CD4-positive, alpha-beta T cell (primary cell): ENCODE measurements around the gene KCNQ2. TPM values are rescaled to one million over a fixed set of nuclear protein-coding genes. Genes with fewer than 3 reads are reported as not detected.

ENCODE experiments used
- ATAC-seq: fragments of 200-7000 bp; cut with Tn5 transposase; one replicate; pipeline ENCODE4 v1.10.0; 2022; ENCODE audit warnings: mild to moderate bottlenecking; ENCODE audit not compliant: poor library complexity
- CTCF ChIA-PET: fragments of 350-600 bp; sonication (Branson Sonifier 250); formaldehyde crosslinking; loops from one replicate; lab custom pipeline; 2021; ENCODE audit warnings: antibody characterized with exemption, inconsistent platforms; lab: Charles Lee
- POLR2A ChIA-PET: fragments of 350-600 bp; sonication (Branson Sonifier 250); formaldehyde crosslinking; loops from one replicate; lab custom pipeline; 2021; ENCODE audit warnings: antibody characterized with exemption, inconsistent platforms; lab: Charles Lee
- DNase-seq, 14 experiments: peaks; one replicate each; pipeline ENCODE4 v3.0.0-alpha.2; 2013 to 2020; ENCODE audit warnings: mixed read lengths in 2 of 14
- H3K27ac ChIP-seq, 2 donors: one replicate each; pipeline versions ENCODE4 v1.5.1 to v1.7.0; 2013; ENCODE audit warnings: low read length in 2 of 2, low read depth in 1 of 2, mild to moderate bottlenecking in 1 of 2
- H3K27me3 ChIP-seq, 2 experiments: 1 replicate in 1 of 2; 2 replicates in 1 of 2; pipeline versions ENCODE4 v1.6.1 to v1.7.0; 2013; ENCODE audit warnings: low read length in 2 of 2, control low read depth in 1 of 2, mild to moderate bottlenecking in 1 of 2, moderate library complexity in 1 of 2; ENCODE audit not compliant: insufficient read depth in 2 of 2, control insufficient read depth in 1 of 2
- H3K36me3 ChIP-seq: one replicate; pipeline ENCODE4 v1.6.1; 2013; ENCODE audit warnings: low read length, control low read depth; ENCODE audit not compliant: insufficient read depth
- H3K4me1 ChIP-seq: one replicate; pipeline ENCODE4 v1.6.1; 2013; ENCODE audit warnings: low read length, control low read depth; ENCODE audit not compliant: insufficient read depth
- H3K4me3 ChIP-seq: one replicate; pipeline ENCODE4 v1.5.1; 2013; ENCODE audit warnings: mild to moderate bottlenecking, low read length, moderate library complexity
- H3K9me3 ChIP-seq, 2 experiments: 1 replicate in 1 of 2; 2 replicates in 1 of 2; pipeline versions ENCODE4 v1.6.1 to v1.7.0; 2013; ENCODE audit warnings: low read length in 2 of 2, mild to moderate bottlenecking in 2 of 2, control low read depth in 1 of 2, moderate library complexity in 1 of 2; ENCODE audit not compliant: control insufficient read depth in 1 of 2, insufficient read depth in 1 of 2
- H3K27ac Mint-ChIP-seq: one replicate; pipeline ENCODE4 v1.8.0; 2020; ENCODE audit warnings: mixed read lengths
- H3K27me3 Mint-ChIP-seq: one replicate; pipeline ENCODE4 v1.8.0; 2021; ENCODE audit warnings: mixed read lengths
- H3K36me3 Mint-ChIP-seq: one replicate; pipeline ENCODE4 v1.8.0; 2021; ENCODE audit warnings: low read depth, mixed read lengths
- H3K4me1 Mint-ChIP-seq: one replicate; pipeline ENCODE4 v1.8.0; 2021; ENCODE audit warnings: low read depth, mixed read lengths
- H3K4me3 Mint-ChIP-seq: one replicate; pipeline ENCODE4 v1.8.0; 2020; ENCODE audit warnings: mild to moderate bottlenecking, mixed read lengths
- H3K9me3 Mint-ChIP-seq: one replicate; pipeline ENCODE4 v1.8.0; 2020; ENCODE audit warnings: mixed read lengths
- intact Hi-C, 2 experiments: fragments of 100-400 bp; cut with DNase I in 1 of 2; cut with micrococcal nuclease in 1 of 2; formaldehyde crosslinking; loops; one replicate each; pipeline versions ENCODE4 v1.15.1 to v1.9.0; 2023 to 2025; cut with DNase I, micrococcal nuclease
- total RNA-seq, 174 experiments: library from RNA in 2 of 174; stranded (reverse) in 2 of 174; gene quantifications; one replicate each; pipeline ENCODE4 v1.2.3 and lab custom pipeline; 2021 to 2026
- TF ChIP-seq, protein P1 (sequence below): fragments of 200-600 bp; IDR thresholded peaks from one replicate; pipeline ENCODE4 v1.8.0; 2022; ENCODE audit warnings: antibody characterized with exemption, mild to moderate bottlenecking

KCNQ2 gene
- total RNA-seq, 2 experiments from 2014 or later = not detected

DNA sequence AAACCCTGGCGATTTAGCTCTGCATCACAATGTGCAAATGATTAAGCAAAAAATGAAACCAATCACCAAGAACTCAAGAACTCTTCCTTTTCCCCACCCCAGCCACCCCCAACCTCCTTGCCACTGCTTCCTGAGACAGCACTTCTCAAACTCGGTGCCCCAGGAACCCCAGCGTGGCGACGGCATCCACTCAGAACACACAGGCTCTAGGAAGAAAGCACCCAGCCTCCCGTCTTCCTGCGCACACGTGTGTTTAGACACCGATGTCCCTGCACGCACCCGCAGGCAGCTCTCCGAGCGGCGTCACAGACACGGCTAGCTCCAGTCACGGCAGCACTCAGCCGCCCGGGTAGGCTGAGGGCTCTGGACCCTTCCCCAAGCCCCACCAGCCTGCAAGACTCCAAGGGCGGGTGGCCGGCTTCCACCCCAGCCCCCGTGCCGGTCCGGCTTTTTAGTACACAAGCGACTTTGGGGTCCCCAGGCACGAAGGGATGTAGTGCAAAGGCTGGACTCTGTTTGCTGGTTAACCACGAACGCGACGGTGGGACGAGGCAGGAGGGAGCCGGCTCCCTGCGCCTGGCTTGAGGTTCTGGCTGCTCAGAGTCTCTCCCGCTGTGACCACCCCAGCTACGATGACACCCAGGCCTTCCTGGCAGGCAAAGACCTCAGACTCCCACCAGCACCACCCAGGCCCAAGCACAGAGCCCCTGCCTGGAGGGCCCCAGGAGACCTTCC, 51.9 kb downstream of the KCNQ2 start:
- H3K4me1 Mint-ChIP-seq = no peaks in the 10 kb centered on the region
- POLR2A ChIA-PET = no interaction called here
- H3K27me3 Mint-ChIP-seq = peaks cover 4% of the 10 kb centered on the region
- Histone ChIP-seq H3K36me3 (no peaks in the 10 kb centered on the region), H3K4me3 (no peak overlapping the region), H3K27me3 (peaks cover 0 to 3% of the 10 kb centered on the region in 2 experiments), H3K27ac (no peak overlapping the region), H3K4me1 (no peaks in the 10 kb centered on the region), H3K9me3 (no peaks in the 10 kb centered on the region)
- TF ChIP-seq, protein P1, sequence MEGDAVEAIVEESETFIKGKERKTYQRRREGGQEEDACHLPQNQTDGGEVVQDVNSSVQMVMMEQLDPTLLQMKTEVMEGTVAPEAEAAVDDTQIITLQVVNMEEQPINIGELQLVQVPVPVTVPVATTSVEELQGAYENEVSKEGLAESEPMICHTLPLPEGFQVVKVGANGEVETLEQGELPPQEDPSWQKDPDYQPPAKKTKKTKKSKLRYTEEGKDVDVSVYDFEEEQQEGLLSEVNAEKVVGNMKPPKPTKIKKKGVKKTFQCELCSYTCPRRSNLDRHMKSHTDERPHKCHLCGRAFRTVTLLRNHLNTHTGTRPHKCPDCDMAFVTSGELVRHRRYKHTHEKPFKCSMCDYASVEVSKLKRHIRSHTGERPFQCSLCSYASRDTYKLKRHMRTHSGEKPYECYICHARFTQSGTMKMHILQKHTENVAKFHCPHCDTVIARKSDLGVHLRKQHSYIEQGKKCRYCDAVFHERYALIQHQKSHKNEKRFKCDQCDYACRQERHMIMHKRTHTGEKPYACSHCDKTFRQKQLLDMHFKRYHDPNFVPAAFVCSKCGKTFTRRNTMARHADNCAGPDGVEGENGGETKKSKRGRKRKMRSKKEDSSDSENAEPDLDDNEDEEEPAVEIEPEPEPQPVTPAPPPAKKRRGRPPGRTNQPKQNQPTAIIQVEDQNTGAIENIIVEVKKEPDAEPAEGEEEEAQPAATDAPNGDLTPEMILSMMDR = no peak
- ATAC-seq (no peak), DNase-seq (no peak)
- H3K4me3 Mint-ChIP-seq = no peak overlapping the region
- H3K9me3 Mint-ChIP-seq = no peaks in the 10 kb centered on the region
- intact Hi-C loops = no loop called here
- H3K36me3 Mint-ChIP-seq = no peaks in the 10 kb centered on the region
- H3K27ac Mint-ChIP-seq = no peak overlapping the region
- CTCF ChIA-PET = no interaction called here

DNA sequence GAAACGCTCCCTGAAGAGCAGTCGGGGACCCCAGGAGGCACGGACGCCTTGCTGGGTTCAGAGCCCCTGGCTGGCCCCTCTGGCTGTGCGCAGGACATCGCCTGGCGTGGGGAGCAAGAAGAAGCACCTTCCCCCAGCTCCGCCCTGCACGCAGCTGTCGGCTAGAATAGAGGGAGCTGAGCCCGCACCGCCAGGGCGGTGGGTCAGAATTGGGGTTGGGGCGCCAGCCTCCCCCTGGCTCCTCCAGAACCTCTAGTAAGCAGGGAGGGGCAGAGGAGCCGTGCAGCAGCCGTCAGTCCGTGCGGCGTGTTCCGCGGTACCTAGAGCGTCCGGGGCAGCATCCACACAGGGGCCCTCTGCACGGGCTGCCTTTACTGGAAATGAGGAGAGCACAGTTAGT, 53.2 kb downstream of the KCNQ2 start:
- Mint-ChIP-seq H3K36me3 (no peaks in the 10 kb centered on the region), H3K27ac (no peak overlapping the region), H3K4me1 (no peaks in the 10 kb centered on the region), H3K4me3 (no peak overlapping the region), H3K27me3 (peaks cover 4% of the 10 kb centered on the region), H3K9me3 (no peaks in the 10 kb centered on the region)
- ChIA-PET POLR2A (no interaction called here), CTCF (no interaction called here)
- no peaks in the 10 kb centered on the region for H3K36me3 ChIP-seq
- no peaks in the 10 kb centered on the region for H3K4me1 ChIP-seq
- TF ChIP-seq, protein P1 = no peak
- intact Hi-C loops = no loop called here
- no peak overlapping the region for H3K4me3 ChIP-seq
- no peak overlapping the region for H3K27ac ChIP-seq
- DNase-seq (no peak), ATAC-seq (no peak)
- peaks cover 0 to 3% of the 10 kb centered on the region in 2 experiments for H3K27me3 ChIP-seq
- H3K9me3 ChIP-seq = peaks cover 0 to under 1% of the 10 kb centered on the region in 2 experiments

DNA sequence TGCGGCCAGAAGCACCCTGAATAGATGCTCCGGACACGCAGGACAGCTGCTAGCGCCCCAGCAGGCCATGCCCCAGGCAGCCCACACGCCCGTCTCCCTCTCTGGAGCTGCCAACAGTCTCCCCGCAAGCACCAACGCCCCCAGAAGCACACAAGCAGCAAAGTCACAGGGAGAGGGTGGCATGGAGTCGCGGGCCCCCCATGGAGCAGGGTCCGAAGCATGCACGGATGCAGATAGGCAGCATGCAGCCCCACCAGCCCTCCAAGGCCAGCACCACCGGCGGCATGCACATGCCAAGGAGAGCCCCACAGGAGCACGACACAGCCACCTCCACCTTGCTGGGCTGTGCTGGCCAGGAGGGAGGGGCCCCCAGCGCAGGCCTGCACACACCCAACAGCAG, 53.8 kb downstream of the KCNQ2 start:
- Mint-ChIP-seq H3K27me3 (peaks cover 4% of the 10 kb centered on the region), H3K36me3 (no peaks in the 10 kb centered on the region), H3K9me3 (no peaks in the 10 kb centered on the region), H3K27ac (no peak overlapping the region), H3K4me1 (no peaks in the 10 kb centered on the region), H3K4me3 (no peak overlapping the region)
- ChIA-PET CTCF (no interaction called here), POLR2A (no interaction called here)
- peaks cover 0 to 4% of the 10 kb centered on the region in 2 experiments for H3K9me3 ChIP-seq
- intact Hi-C loops = no loop called here
- TF ChIP-seq, protein P1 = no peak
- DNase-seq (no peak), ATAC-seq (no peak)
- H3K36me3 ChIP-seq = no peaks in the 10 kb centered on the region
- H3K27me3 ChIP-seq = peaks cover 0 to 4% of the 10 kb centered on the region in 2 experiments
- H3K4me3 ChIP-seq = no peak overlapping the region
- H3K4me1 ChIP-seq = no peaks in the 10 kb centered on the region
- H3K27ac ChIP-seq = no peak overlapping the region
